HG03565 (cell line): ENCODE measurements around the gene ZNF579.
"Not testable (repeated sequence)": the region's sequence is repeated elsewhere in the genome, so short reads cannot be mapped to it uniquely, and the experiment has no call there.

Experiments used
- ATAC-seq: cut with Tn5 transposase; IDR thresholded peaks from one replicate; pipeline ENCODE4 v1.9.1; 2021; ENCODE audit warnings: mild to moderate bottlenecking, moderate library complexity; ENCODE audit not compliant: unreplicated experiment

ZNF579 gene

GRCh38 chr19:55576746-55577145 is 3.9 kb downstream of the ZNF579 start:
- ATAC-seq: no peak

GRCh38 chr19:55573929-55574328 is 6.7 kb downstream of the ZNF579 start:
- not testable (repeated sequence) for ATAC-seq

GRCh38 chr19:55569477-55569876 is 11.2 kb downstream of the ZNF579 start:
- ATAC-seq: not testable (repeated sequence)

- no peak for ATAC-seq
Measured at GRCh38 chr19:55567708-55568328, 12.8 kb downstream of the ZNF579 start.

GRCh38 chr19:55566823-55567222 is 13.8 kb downstream of the ZNF579 start:
- ATAC-seq: no peak

GRCh38 chr19:55563261-55563690 is 17.4 kb downstream of the ZNF579 start:
- ATAC-seq: no peak

GRCh38 chr19:55559684-55560083 is 21.0 kb downstream of the ZNF579 start:
- no peak for ATAC-seq

- ATAC-seq: no peak
Measured at GRCh38 chr19:55554741-55555152, 25.9 kb downstream of the ZNF579 start.

GRCh38 chr19:55554302-55554701 is 26.3 kb downstream of the ZNF579 start:
- ATAC-seq: no peak

GRCh38 chr19:55553217-55554182 is 27.1 kb downstream of the ZNF579 start:
- ATAC-seq: no peak

- ATAC-seq: no peak
Measured at GRCh38 chr19:55552620-55553019, 28.0 kb downstream of the ZNF579 start.

- ATAC-seq: no peak
Measured at GRCh38 chr19:55552206-55552605, 28.4 kb downstream of the ZNF579 start.

GRCh38 chr19:55550321-55550650 is 30.4 kb downstream of the ZNF579 start:
- no peak for ATAC-seq

GRCh38 chr19:55549500-55550320 is 30.9 kb downstream of the ZNF579 start:
- ATAC-seq: no peak

GRCh38 chr19:55546822-55547614 is 33.6 kb downstream of the ZNF579 start:
- ATAC-seq: no peak

GRCh38 chr19:55546011-55546410 is 34.6 kb downstream of the ZNF579 start:
- ATAC-seq: no peak

GRCh38 chr19:55545443-55545842 is 35.2 kb downstream of the ZNF579 start, which contains the start of gene SBK3:
TSS of gene SBK3 (minus strand) at chr19:55545543. CDS start at chr19:55545543, 0 bp downstream.
- ATAC-seq: no peak

GRCh38 chr19:55544776-55545439 is 35.7 kb downstream of the ZNF579 start:
- ATAC-seq: no peak

GRCh38 chr19:55544014-55544413 is 36.6 kb downstream of the ZNF579 start:
- ATAC-seq: no peak

- ATAC-seq: no peak
Measured at GRCh38 chr19:55543567-55543966, 37.1 kb downstream of the ZNF579 start.
